Measurements from ENCODE around the gene IRAK2.
"Not testable (repeated sequence)": the region's sequence is repeated elsewhere in the genome, so short reads cannot be mapped to it uniquely, and the experiment has no call there.

GRCh38 chr3:10135872-10136271, 28.8 kb upstream of the IRAK2 start:
- TF ChIP-seq, protein P1, sequence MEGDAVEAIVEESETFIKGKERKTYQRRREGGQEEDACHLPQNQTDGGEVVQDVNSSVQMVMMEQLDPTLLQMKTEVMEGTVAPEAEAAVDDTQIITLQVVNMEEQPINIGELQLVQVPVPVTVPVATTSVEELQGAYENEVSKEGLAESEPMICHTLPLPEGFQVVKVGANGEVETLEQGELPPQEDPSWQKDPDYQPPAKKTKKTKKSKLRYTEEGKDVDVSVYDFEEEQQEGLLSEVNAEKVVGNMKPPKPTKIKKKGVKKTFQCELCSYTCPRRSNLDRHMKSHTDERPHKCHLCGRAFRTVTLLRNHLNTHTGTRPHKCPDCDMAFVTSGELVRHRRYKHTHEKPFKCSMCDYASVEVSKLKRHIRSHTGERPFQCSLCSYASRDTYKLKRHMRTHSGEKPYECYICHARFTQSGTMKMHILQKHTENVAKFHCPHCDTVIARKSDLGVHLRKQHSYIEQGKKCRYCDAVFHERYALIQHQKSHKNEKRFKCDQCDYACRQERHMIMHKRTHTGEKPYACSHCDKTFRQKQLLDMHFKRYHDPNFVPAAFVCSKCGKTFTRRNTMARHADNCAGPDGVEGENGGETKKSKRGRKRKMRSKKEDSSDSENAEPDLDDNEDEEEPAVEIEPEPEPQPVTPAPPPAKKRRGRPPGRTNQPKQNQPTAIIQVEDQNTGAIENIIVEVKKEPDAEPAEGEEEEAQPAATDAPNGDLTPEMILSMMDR (IDR thresholded peaks at IDR 0.05), result not testable (repeated sequence)
- TF ChIP-seq POLR2A (IDR thresholded peaks at IDR 0.05), result not testable (repeated sequence)

Measured in lower leg skin (tissue), 3 donors.